AG09309 (cell line): ENCODE results near the gene NHS.

Experiments used
- DNase-seq: peaks from one replicate; pipeline ENCODE4 v3.0.0-alpha.2; 2010; ENCODE audit warnings: low read depth
- H3K4me3 ChIP-seq: 2 replicates; pipeline ENCODE4 v1.5.1; 2011; ENCODE audit warnings: mild to moderate bottlenecking, low read depth, low read length, moderate library complexity; ENCODE audit not compliant: control insufficient read depth
- CTCF ChIP-seq: IDR thresholded peaks from 2 replicates; pipeline ENCODE4 v1.5.1; 2011; ENCODE audit warnings: mild to moderate bottlenecking, low read depth, low read length, inconsistent platforms; ENCODE audit not compliant: insufficient read depth, control insufficient read depth; ENCODE audit errors: missing control alignments

Gene NHS

GRCh38 chrX:17740137-17741122 is 365.4 kb downstream of the NHS start:
- no peak overlapping the region for H3K4me3 ChIP-seq
- DNase-seq = no peak
- no peak for TF ChIP-seq CTCF

- no peak for TF ChIP-seq CTCF
- no peak for DNase-seq
- no peak overlapping the region for H3K4me3 ChIP-seq
Observed at GRCh38 chrX:17741123-17741511, 366.1 kb downstream of the NHS start.

- no peak for TF ChIP-seq CTCF
- no peak overlapping the region for H3K4me3 ChIP-seq
- DNase-seq = no peak
Observed at GRCh38 chrX:17743913-17744312, 368.9 kb downstream of the NHS start.

GRCh38 chrX:17744896-17745523 is 370.0 kb downstream of the NHS start:
- DNase-seq = no peak
- no peak overlapping the region for H3K4me3 ChIP-seq
- TF ChIP-seq CTCF = peak; percentile 29

- DNase-seq = no peak
- H3K4me3 ChIP-seq = no peak overlapping the region
- no peak for TF ChIP-seq CTCF
Observed at GRCh38 chrX:17747692-17748091, 372.7 kb downstream of the NHS start.

- H3K4me3 ChIP-seq = no peak overlapping the region
- no peak for TF ChIP-seq CTCF
- DNase-seq = no peak
Observed at GRCh38 chrX:17748684-17749083, 373.7 kb downstream of the NHS start.
